Nephron (organoid): Measurements from ENCODE around the gene FUT1.

ENCODE experiments used
- H3K27ac Mint-ChIP-seq, 3 experiments: 2 replicates each; pipeline ENCODE4 v1.8.0; 2020; ENCODE audit warnings: mixed read lengths in 3 of 3, mild to moderate bottlenecking in 2 of 3, moderate library complexity in 1 of 3
- H3K27me3 Mint-ChIP-seq: 2 replicates; pipeline ENCODE4 v1.8.0; 2021; ENCODE audit warnings: low read depth, mild to moderate bottlenecking, moderate library complexity, mixed read lengths
- H3K36me3 Mint-ChIP-seq: 2 replicates; pipeline ENCODE4 v1.8.0; 2020; ENCODE audit warnings: low read depth, mixed read lengths
- H3K4me1 Mint-ChIP-seq: 2 replicates; pipeline ENCODE4 v1.8.0; 2020; ENCODE audit warnings: mixed read lengths
- H3K4me3 Mint-ChIP-seq, 3 experiments: 2 replicates each; pipeline ENCODE4 v1.8.0; 2020; ENCODE audit warnings: mild to moderate bottlenecking in 3 of 3, mixed read lengths in 3 of 3, moderate library complexity in 2 of 3
- H3K9me3 Mint-ChIP-seq: 2 replicates; pipeline ENCODE4 v1.8.0; 2020; ENCODE audit warnings: mixed read lengths
- TF ChIP-seq, protein P1 (sequence below), 3 experiments: fragments of 200-600 bp; sonication (generic); IDR thresholded peaks; one replicate each; pipeline ENCODE4 v1.5.0; 2021; ENCODE audit warnings: antibody characterized with exemption in 3 of 3; ENCODE audit not compliant: unreplicated experiment in 3 of 3

Gene FUT1

DNA sequence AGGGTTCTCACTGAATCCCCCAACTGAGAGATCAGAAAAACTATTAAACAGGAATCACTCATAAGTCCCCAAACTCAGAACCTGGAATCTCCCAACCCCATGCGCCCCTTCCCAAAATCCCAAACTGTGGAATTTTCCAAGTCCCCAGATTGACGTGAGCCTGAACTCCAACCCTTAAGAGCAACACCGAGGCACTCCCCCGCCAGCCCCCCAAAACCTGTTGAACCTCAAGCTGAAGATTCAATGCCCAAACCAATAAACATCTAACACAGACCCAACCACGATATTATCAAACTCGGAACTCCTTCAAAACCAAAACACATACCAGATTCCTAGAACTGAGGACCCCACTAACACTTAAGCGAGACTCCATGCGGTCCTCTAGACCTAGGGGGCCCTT, 6.3 kb downstream of the FUT1 start:
- H3K27ac Mint-ChIP-seq = peak overlapping the region in 1 of 3 experiments; percentile 48
- H3K4me1 Mint-ChIP-seq = peaks cover 12% of the 10 kb centered on the region
- H3K27me3 Mint-ChIP-seq = peaks cover 24% of the 10 kb centered on the region
- peaks cover 2% of the 10 kb centered on the region for H3K9me3 Mint-ChIP-seq
- H3K4me3 Mint-ChIP-seq = peak overlapping the region; percentile 45 to 82 (median 61)
- TF ChIP-seq, protein P1, sequence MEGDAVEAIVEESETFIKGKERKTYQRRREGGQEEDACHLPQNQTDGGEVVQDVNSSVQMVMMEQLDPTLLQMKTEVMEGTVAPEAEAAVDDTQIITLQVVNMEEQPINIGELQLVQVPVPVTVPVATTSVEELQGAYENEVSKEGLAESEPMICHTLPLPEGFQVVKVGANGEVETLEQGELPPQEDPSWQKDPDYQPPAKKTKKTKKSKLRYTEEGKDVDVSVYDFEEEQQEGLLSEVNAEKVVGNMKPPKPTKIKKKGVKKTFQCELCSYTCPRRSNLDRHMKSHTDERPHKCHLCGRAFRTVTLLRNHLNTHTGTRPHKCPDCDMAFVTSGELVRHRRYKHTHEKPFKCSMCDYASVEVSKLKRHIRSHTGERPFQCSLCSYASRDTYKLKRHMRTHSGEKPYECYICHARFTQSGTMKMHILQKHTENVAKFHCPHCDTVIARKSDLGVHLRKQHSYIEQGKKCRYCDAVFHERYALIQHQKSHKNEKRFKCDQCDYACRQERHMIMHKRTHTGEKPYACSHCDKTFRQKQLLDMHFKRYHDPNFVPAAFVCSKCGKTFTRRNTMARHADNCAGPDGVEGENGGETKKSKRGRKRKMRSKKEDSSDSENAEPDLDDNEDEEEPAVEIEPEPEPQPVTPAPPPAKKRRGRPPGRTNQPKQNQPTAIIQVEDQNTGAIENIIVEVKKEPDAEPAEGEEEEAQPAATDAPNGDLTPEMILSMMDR (IDR thresholded peaks at IDR 0.05; ENCODE audit: unreplicated experiment in 3 of 3) = no peak
- H3K36me3 Mint-ChIP-seq = peaks cover 4% of the 10 kb centered on the region

DNA sequence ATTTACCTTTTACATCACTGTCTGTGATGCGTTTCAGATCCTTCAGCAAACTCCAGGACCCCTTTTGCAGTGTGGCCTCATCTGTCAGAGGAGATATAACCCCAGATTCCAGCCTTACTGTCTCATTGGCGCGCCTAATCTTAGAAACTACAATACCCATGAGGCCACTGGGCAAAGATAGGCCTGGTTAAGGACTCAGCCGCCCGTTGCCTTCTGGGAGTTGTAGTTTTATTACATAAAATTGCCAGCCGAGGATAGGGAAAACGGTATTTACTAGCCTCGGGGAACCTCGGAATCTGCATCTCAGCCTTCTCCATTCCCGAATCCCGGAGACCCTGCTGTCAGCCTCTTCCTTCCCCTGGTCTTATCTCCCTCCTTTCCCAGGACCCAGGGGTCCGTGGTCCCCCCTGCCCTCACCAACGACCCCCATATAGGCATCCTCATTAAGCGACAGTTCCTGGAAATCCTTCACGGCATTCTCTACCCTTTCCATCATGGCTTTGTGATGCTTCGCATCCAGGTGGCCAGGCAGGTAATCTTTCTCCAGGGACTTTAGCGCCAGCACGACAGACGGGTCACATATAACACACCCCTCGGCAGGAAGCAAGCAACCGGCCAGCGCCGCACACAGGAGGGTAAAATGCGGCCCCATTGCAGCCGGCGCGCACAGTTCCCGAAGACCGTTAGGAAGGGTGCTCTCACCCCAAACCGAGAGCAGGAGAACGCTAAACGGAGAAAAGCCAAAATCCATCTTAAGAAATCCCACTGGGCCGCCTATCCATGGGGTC, 7.0 kb downstream of the FUT1 start:
- peaks cover 2% of the 10 kb centered on the region for H3K9me3 Mint-ChIP-seq
- TF ChIP-seq, protein P1 (IDR thresholded peaks at IDR 0.05; ENCODE audit: unreplicated experiment in 3 of 3) = no peak
- peak overlapping the region in 2 of 3 experiments; percentile 17 to 45 for H3K27ac Mint-ChIP-seq
- H3K36me3 Mint-ChIP-seq = peaks cover 4% of the 10 kb centered on the region
- peaks cover 21% of the 10 kb centered on the region for H3K27me3 Mint-ChIP-seq
- H3K4me1 Mint-ChIP-seq = peaks cover 12% of the 10 kb centered on the region
- peak overlapping the region in 2 of 3 experiments; percentile 46 to 72 for H3K4me3 Mint-ChIP-seq

DNA sequence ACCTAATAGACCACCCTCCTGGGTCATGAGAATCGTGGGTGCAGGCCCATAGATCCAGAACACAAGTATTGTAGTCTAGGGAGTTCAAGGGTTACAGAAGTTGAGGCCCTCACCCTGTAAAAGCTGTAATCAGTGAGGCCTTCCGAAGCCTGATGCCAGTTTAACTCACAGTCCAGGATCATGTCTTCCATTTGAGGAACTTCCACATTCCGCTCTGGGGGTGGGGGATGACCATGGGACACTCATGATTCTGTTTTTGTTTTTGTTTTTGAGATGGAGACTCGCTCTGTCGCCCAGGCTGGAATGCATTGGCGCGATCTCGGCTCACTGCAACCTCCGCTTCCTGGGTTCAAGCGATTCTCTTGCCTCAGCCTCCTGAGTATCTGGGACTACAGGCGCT, 10.3 kb downstream of the FUT1 start:
- peaks cover 13% of the 10 kb centered on the region for H3K4me1 Mint-ChIP-seq
- H3K4me3 Mint-ChIP-seq = peak overlapping the region in 1 of 3 experiments; percentile 24
- TF ChIP-seq, protein P1 (IDR thresholded peaks at IDR 0.05; ENCODE audit: unreplicated experiment in 3 of 3) = no peak
- H3K36me3 Mint-ChIP-seq = peaks cover 4% of the 10 kb centered on the region
- H3K9me3 Mint-ChIP-seq = peaks cover 2% of the 10 kb centered on the region
- peaks cover 19% of the 10 kb centered on the region for H3K27me3 Mint-ChIP-seq
- no peak overlapping the region for H3K27ac Mint-ChIP-seq

DNA sequence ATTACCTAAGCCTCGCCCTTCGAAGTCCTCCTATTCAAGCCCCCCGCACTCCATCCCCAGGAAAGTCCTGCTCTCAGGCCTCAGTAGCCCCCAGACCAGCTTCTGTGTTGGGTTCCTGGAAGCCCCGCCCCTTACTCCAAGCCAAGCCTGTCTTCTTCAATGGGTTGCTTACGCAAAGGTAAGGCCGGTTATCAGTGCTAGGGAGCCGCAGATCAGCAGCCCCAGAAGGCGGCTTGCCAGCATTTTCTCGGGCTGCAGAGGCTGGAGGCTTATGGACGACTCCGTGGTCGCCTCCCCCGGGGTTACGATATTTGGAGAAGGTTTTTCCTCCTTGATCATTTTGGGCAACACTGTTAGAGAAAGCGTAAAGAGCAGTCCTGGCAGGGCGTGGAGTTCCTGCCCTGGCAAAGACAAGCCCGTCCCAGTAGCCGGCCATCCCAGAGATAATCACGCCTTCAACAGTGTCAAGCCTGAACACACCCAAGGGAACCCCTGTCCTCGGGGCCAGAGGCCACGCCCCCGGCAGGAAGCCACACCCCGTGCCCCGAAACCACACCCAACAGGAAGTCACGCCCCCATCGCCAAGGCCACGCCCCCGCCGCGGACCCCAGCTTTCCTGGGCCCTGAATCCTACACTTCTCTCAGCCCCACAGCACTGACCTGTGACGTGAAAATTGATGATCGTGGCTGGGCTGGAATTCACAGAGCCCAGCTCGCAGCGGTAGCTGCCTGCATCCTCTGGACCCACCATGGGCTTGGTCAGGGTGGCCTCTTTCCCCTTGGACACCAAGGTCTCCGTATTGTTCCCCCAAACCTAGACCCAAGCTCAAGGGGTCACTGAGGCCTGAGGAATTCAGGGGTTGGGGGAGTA, 11.1 kb downstream of the FUT1 start:
- TF ChIP-seq, protein P1 (IDR thresholded peaks at IDR 0.05; ENCODE audit: unreplicated experiment in 3 of 3) = no peak

GRCh38 chr19:48740164-48740972, 12.1 kb downstream of the FUT1 start, which contains the start of gene RASIP1:
Gene RASIP1, minus strand, starts transcription at chr19:48740610. Its CDS starts 328 bp downstream, at chr19:48740282.
- TF ChIP-seq, protein P1 (IDR thresholded peaks at IDR 0.05; ENCODE audit: unreplicated experiment in 3 of 3) = no peak
- no peaks in the 10 kb centered on the region for H3K9me3 Mint-ChIP-seq
- no peak within 1 kb of the TSS for H3K27ac Mint-ChIP-seq
- H3K4me1 Mint-ChIP-seq = peaks cover 12% of the 10 kb centered on the region
- H3K4me3 Mint-ChIP-seq = peak within 1 kb of the TSS; percentile 66 to 73 (median 70)
- no peaks in the 10 kb centered on the region for H3K36me3 Mint-ChIP-seq
- H3K27me3 Mint-ChIP-seq = peaks cover 16% of the 10 kb centered on the region

More for the DNA sequence above, 11.1 kb downstream of the FUT1 start:
- Mint-ChIP-seq H3K36me3 (peaks cover 4% of the 10 kb centered on the region), H3K4me3 (peak overlapping the region; percentile 62 to 73 (median 63)), H3K27me3 (peaks cover 19% of the 10 kb centered on the region), H3K9me3 (peaks cover 2% of the 10 kb centered on the region), H3K27ac (no peak overlapping the region), H3K4me1 (peaks cover 12% of the 10 kb centered on the region)
